Duodenal mucosa (tissue), 2 donors: Measurements from ENCODE around the gene USP4.
"Not testable (repeated sequence)": the region's sequence is repeated elsewhere in the genome, so short reads cannot be mapped to it uniquely, and the experiment has no call there.

Experiments
- H3K27ac ChIP-seq: one replicate; pipeline ENCODE4 v1.7.0; 2013; ENCODE audit warnings: low read depth, low read length
- H3K27me3 ChIP-seq, 2 donors: one replicate each; pipeline ENCODE4 v1.7.0; 2013; ENCODE audit warnings: low read length in 2 of 2, control low read depth in 1 of 2; ENCODE audit not compliant: insufficient read depth in 2 of 2, control insufficient read depth in 1 of 2
- H3K36me3 ChIP-seq, 2 donors: one replicate each; pipeline ENCODE4 v1.7.0; 2013; ENCODE audit warnings: low read length in 2 of 2, control low read depth in 1 of 2; ENCODE audit not compliant: insufficient read depth in 2 of 2, control insufficient read depth in 1 of 2
- H3K4me1 ChIP-seq, 2 donors: one replicate each; pipeline ENCODE4 v1.7.0; 2013; ENCODE audit warnings: low read length in 2 of 2, control low read depth in 1 of 2; ENCODE audit not compliant: insufficient read depth in 2 of 2, control insufficient read depth in 1 of 2
- H3K4me3 ChIP-seq, 2 donors: one replicate each; pipeline ENCODE4 v1.7.0; 2013; ENCODE audit warnings: low read length in 2 of 2, low read depth in 1 of 2
- H3K9ac ChIP-seq, 2 donors: one replicate each; pipeline ENCODE4 v1.7.0; 2013; ENCODE audit warnings: low read length in 2 of 2, low read depth in 1 of 2
- H3K9me3 ChIP-seq, 2 donors: one replicate each; pipeline ENCODE4 v1.7.0; 2013; ENCODE audit warnings: low read length in 2 of 2, control low read depth in 1 of 2; ENCODE audit not compliant: control insufficient read depth in 1 of 2

Gene USP4

GRCh38 chr3:49260806-49261324 is 79.0 kb downstream of the USP4 start:
- Histone ChIP-seq H3K27ac (no peak overlapping the region), H3K9me3 (no peaks in the 10 kb centered on the region), H3K36me3 (no peaks in the 10 kb centered on the region), H3K27me3 (no peaks in the 10 kb centered on the region), H3K9ac (no peak overlapping the region), H3K4me1 (peaks cover 5 to 19% of the 10 kb centered on the region in 2 donors), H3K4me3 (no peak overlapping the region)

- Histone ChIP-seq H3K4me1 (peaks cover 7 to 22% of the 10 kb centered on the region in 2 donors), H3K36me3 (no peaks in the 10 kb centered on the region), H3K27ac (no peak overlapping the region), H3K9me3 (no peaks in the 10 kb centered on the region), H3K27me3 (no peaks in the 10 kb centered on the region), H3K9ac (no peak overlapping the region), H3K4me3 (no peak overlapping the region)
Measured at GRCh38 chr3:49257187-49257586, 82.7 kb downstream of the USP4 start.

GRCh38 chr3:49255718-49256511 is 83.9 kb downstream of the USP4 start:
- Histone ChIP-seq H3K9me3 (no peaks in the 10 kb centered on the region), H3K9ac (no peak overlapping the region), H3K27ac (no peak overlapping the region), H3K36me3 (no peaks in the 10 kb centered on the region), H3K4me1 (peaks cover 7 to 18% of the 10 kb centered on the region in 2 donors), H3K27me3 (no peaks in the 10 kb centered on the region), H3K4me3 (no peak overlapping the region)

GRCh38 chr3:49255112-49255511 is 84.7 kb downstream of the USP4 start:
- Histone ChIP-seq H3K27ac (no peak overlapping the region), H3K9ac (no peak overlapping the region), H3K36me3 (no peaks in the 10 kb centered on the region), H3K27me3 (no peaks in the 10 kb centered on the region), H3K4me3 (no peak overlapping the region), H3K4me1 (peaks cover 7 to 11% of the 10 kb centered on the region in 2 donors), H3K9me3 (no peaks in the 10 kb centered on the region)

GRCh38 chr3:49253512-49253911 is 86.3 kb downstream of the USP4 start:
- Histone ChIP-seq H3K9me3 (no peaks in the 10 kb centered on the region), H3K36me3 (no peaks in the 10 kb centered on the region), H3K27me3 (no peaks in the 10 kb centered on the region), H3K27ac (no peak overlapping the region), H3K9ac (no peak overlapping the region), H3K4me1 (peaks cover 7 to 10% of the 10 kb centered on the region in 2 donors), H3K4me3 (no peak overlapping the region)

- H3K9ac ChIP-seq = no peak overlapping the region
- H3K4me3 ChIP-seq = no peak overlapping the region
- H3K36me3 ChIP-seq = no peaks in the 10 kb centered on the region
- no peak overlapping the region for H3K27ac ChIP-seq
- no peaks in the 10 kb centered on the region for H3K27me3 ChIP-seq
- H3K4me1 ChIP-seq = no peaks in the 10 kb centered on the region
- no peaks in the 10 kb centered on the region for H3K9me3 ChIP-seq
Measured at GRCh38 chr3:49248840-49249227, 91.0 kb downstream of the USP4 start.

- no peaks in the 10 kb centered on the region for H3K27me3 ChIP-seq
- H3K27ac ChIP-seq = no peak overlapping the region
- no peaks in the 10 kb centered on the region for H3K4me1 ChIP-seq
- H3K9me3 ChIP-seq = no peaks in the 10 kb centered on the region
- H3K9ac ChIP-seq = no peak overlapping the region
- no peak overlapping the region for H3K4me3 ChIP-seq
- no peaks in the 10 kb centered on the region for H3K36me3 ChIP-seq
Measured at GRCh38 chr3:49244581-49245205, 95.2 kb downstream of the USP4 start.

- not testable (repeated sequence) for H3K9me3 ChIP-seq, H3K9ac ChIP-seq, H3K4me3 ChIP-seq, H3K27me3 ChIP-seq, H3K36me3 ChIP-seq, H3K4me1 ChIP-seq, H3K27ac ChIP-seq
Measured at GRCh38 chr3:49240091-49240490, 99.8 kb downstream of the USP4 start.

- Histone ChIP-seq H3K4me3 (no peak overlapping the region), H3K27me3 (no peaks in the 10 kb centered on the region), H3K9me3 (peaks cover 7% of the 10 kb centered on the region in 2 donors), H3K27ac (no peak overlapping the region), H3K36me3 (no peaks in the 10 kb centered on the region), H3K9ac (no peak overlapping the region), H3K4me1 (no peaks in the 10 kb centered on the region)
Measured at GRCh38 chr3:49238274-49239127, 101.4 kb downstream of the USP4 start.

GRCh38 chr3:49237344-49237743 is 102.5 kb downstream of the USP4 start:
- no peaks in the 10 kb centered on the region for H3K36me3 ChIP-seq
- H3K4me1 ChIP-seq = no peaks in the 10 kb centered on the region
- H3K4me3 ChIP-seq = no peak overlapping the region
- H3K27me3 ChIP-seq = no peaks in the 10 kb centered on the region
- peaks cover 17 to 18% of the 10 kb centered on the region in 2 donors for H3K9me3 ChIP-seq
- no peak overlapping the region for H3K27ac ChIP-seq
- no peak overlapping the region for H3K9ac ChIP-seq
